H1 (cell line): Measurements from ENCODE around the gene EPHB1.

Source experiments
- EZH2 ChIP-seq: fragments of 200-600 bp; sonication (generic); IDR thresholded peaks from 2 replicates; pipeline ENCODE4 v1.7.1; 2012; ENCODE audit warnings: low read depth, mild to moderate bottlenecking, moderate library complexity, low read length, inconsistent platforms; ENCODE audit not compliant: severe bottlenecking
- POLR2A ChIP-seq, 2 experiments: IDR thresholded peaks; 1 replicate in 1 of 2; 2 replicates in 1 of 2; pipeline ENCODE4 v1.6.1; 2011; ENCODE audit warnings: low read depth in 2 of 2, low read length in 2 of 2, mild to moderate bottlenecking in 2 of 2; ENCODE audit errors: control extremely low read depth in 1 of 2
- POU5F1 ChIP-seq: IDR thresholded peaks from 2 replicates; pipeline ENCODE4 v1.6.1; 2011; ENCODE audit warnings: low read depth, mild to moderate bottlenecking, low read length, moderate library complexity
- RNF2 ChIP-seq: fragments of 200-900, 300-1000 bp; sonication (generic); IDR thresholded peaks from 2 replicates; pipeline ENCODE4 v1.7.1; 2016; ENCODE audit warnings: borderline replicate concordance, low read depth, mild to moderate bottlenecking, antibody characterized with exemption, low read length; ENCODE audit not compliant: poor library complexity, severe bottlenecking; ENCODE audit errors: missing control alignments
- SIN3A ChIP-seq, 2 experiments: IDR thresholded peaks in 1 of 2; conservative IDR thresholded peaks in 1 of 2; 2 replicates each; pipeline ENCODE4 v1.6.1; 2011 to 2012; ENCODE audit warnings: low read length in 2 of 2, improper control_type of control experiment in 1 of 2, low read depth in 1 of 2, mild to moderate bottlenecking in 1 of 2
- YY1 ChIP-seq: IDR thresholded peaks from 2 replicates; pipeline ENCODE4 v1.6.1; 2011; ENCODE audit warnings: low read depth, mild to moderate bottlenecking, low read length
- TF ChIP-seq, protein P1 (sequence below), 3 experiments: IDR thresholded peaks; 1 replicate in 2 of 3; 2 replicates in 1 of 3; pipeline versions ENCODE4 v1.5.1 to v1.6.1; 2011; ENCODE audit warnings: low read length in 3 of 3, mild to moderate bottlenecking in 3 of 3, inconsistent platforms in 2 of 3, low read depth in 1 of 3, moderate library complexity in 1 of 3; ENCODE audit not compliant: insufficient read depth in 1 of 3; ENCODE audit errors: control extremely low read depth in 1 of 3
- TF ChIP-seq, protein P2 (sequence below): IDR thresholded peaks from 2 replicates; pipeline ENCODE4 v1.6.1; 2012; ENCODE audit warnings: low read length, inconsistent platforms

DNA sequence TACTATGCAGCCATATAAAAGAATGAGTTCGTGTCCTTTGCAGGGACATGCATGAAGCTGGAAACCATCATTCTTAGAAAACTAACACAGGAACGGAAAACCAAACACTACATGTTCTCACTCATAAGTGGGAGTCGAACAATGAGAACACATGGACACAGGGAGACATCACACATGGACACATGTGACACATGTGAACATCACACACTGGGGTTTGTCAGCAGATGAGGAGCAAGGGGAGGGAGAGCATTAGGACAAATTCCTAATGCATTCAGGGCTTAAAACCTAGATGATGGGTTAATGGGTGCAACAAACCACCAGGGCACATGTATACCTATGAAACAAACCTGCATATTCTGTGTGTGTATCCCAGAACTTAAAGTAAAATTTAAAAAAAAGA lies 408.0 kb downstream of the EPHB1 start:
- TF ChIP-seq, protein P1, sequence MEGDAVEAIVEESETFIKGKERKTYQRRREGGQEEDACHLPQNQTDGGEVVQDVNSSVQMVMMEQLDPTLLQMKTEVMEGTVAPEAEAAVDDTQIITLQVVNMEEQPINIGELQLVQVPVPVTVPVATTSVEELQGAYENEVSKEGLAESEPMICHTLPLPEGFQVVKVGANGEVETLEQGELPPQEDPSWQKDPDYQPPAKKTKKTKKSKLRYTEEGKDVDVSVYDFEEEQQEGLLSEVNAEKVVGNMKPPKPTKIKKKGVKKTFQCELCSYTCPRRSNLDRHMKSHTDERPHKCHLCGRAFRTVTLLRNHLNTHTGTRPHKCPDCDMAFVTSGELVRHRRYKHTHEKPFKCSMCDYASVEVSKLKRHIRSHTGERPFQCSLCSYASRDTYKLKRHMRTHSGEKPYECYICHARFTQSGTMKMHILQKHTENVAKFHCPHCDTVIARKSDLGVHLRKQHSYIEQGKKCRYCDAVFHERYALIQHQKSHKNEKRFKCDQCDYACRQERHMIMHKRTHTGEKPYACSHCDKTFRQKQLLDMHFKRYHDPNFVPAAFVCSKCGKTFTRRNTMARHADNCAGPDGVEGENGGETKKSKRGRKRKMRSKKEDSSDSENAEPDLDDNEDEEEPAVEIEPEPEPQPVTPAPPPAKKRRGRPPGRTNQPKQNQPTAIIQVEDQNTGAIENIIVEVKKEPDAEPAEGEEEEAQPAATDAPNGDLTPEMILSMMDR (IDR thresholded peaks at IDR 0.05; ENCODE audit: control extremely low read depth in 1 of 3, insufficient read depth in 1 of 3, low read depth in 1 of 3, low read length in 3 of 3) = no peak
- TF ChIP-seq EZH2 (no peak), YY1 (no peak), RNF2 (no peak), POLR2A (IDR thresholded peaks at IDR 0.05; ENCODE audit: control extremely low read depth in 1 of 2, low read depth in 2 of 2, low read length in 2 of 2) (no peak), POU5F1 (no peak), SIN3A (conservative IDR thresholded peaks at IDR 0.05 in 1 of 2, IDR thresholded peaks at IDR 0.05 in 1 of 2; ENCODE audit: low read depth in 1 of 2, low read length in 2 of 2) (no peak)
- TF ChIP-seq, protein P2, sequence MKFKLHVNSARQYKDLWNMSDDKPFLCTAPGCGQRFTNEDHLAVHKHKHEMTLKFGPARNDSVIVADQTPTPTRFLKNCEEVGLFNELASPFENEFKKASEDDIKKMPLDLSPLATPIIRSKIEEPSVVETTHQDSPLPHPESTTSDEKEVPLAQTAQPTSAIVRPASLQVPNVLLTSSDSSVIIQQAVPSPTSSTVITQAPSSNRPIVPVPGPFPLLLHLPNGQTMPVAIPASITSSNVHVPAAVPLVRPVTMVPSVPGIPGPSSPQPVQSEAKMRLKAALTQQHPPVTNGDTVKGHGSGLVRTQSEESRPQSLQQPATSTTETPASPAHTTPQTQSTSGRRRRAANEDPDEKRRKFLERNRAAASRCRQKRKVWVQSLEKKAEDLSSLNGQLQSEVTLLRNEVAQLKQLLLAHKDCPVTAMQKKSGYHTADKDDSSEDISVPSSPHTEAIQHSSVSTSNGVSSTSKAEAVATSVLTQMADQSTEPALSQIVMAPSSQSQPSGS = no peak
